HG03064 (cell line): ENCODE data around the gene SPRYD3.

Source experiments
- ATAC-seq: cut with Tn5 transposase; IDR thresholded peaks from one replicate; pipeline ENCODE4 v1.9.1; 2021; ENCODE audit warnings: low read depth; ENCODE audit not compliant: unreplicated experiment

The SPRYD3 gene

DNA sequence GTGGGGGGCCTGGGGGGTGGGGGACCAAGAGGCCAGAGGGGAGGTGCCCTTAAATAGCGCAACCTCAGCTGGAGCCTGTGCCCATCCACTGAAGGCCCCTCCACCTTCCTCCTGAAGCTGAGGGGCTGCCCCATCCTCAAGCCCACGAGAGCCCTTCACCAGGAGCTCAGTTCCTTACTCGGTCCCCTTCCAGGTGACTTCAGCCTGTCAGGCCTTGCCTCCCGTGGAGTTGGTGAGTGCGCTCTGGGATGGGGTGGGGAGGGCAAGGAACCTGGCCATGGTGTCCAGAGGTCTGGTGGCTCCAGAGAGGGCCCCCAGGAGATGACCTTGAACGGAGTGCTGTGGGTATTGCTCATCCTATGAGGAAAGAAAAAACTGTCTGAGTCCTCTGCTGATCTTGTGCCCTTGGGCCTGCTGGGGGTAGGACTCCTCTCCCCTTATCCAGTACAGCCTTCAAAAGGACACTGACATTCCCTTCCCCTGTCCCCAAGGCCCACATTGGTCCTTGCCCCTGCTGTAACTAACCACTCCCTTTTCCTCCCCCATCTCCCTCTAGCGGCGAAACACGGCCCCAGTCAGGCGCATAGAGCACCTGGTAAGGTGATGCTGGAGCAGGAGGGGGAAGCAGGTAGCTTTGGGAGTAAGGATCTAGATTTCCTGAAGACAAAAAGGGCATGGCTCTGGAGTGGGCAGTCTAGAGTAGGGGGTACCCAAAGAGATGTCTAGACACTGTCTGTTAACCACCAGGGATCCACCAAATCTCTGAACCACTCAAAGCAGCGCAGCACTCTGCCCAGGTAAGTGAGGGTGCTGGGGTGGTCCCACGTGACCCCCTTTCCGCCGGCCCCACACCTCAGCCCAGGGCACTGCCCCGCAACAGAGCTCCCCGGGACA, 25.7 kb downstream of the SPRYD3 start:
- ATAC-seq, result peak; percentile 17

DNA sequence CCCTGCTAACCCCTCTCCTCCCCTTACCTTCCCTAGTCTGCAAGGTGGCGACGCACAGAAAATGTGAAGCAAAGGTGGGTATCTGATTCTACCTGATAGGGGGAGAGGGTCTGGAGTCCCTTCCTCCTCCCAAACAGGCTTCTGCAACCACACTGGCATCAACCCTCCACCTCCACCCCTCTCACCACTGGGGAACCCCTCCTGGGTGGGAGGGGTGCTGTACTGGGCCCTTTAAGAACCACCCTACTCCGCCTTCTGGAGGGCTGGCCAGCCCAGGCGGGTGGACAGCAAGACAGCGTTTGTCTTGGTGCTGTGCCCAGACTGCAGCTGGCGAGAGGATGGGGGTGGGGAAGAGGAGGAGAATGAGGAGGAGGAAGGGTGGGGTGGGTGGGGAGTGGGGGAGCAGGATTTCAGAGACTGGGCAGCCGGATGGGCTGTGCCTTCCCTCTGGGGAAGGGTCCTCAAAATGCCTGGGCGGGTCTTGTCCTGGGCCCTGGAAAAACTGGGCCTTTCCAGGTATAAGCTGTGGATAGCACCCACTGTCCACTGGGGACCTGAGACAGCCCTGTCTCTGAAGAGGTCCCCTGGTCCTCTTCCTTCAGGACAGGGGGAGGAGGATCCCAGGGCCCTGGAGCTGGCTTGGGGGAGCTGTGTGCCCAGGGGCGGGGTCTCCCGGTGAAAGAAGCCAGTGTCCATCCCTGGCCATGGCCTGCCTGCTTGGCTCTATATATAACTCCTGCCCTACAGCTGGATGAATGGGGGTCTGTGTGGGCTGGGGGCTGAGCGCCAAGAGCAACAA, 26.6 kb downstream of the SPRYD3 start:
- no peak for ATAC-seq

DNA sequence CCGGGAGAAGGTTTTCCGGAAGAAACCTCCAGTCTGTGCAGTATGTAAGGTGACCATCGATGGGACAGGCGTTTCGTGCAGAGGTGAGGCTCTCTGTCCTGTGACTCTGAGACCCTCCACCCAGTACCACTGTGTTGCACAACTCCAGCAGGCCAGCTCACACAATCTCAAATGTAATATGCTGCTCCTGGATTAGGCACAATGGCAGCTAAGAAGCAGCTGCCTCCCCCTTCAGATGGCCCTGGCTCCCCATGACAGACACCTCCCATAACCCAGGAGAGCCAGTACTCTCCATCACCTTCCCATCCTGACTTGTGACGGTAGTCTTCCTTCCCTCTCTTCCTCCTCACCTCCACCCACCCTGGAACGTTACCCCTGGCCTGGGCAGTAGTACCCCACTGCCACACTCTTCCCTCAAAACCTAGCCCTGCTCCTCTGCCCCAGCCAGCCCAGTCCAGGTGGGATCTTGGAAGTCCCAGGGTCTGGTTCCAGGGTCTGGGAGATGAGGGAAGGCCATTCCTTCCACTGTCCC, 27.2 kb downstream of the SPRYD3 start:
- no peak for ATAC-seq

DNA sequence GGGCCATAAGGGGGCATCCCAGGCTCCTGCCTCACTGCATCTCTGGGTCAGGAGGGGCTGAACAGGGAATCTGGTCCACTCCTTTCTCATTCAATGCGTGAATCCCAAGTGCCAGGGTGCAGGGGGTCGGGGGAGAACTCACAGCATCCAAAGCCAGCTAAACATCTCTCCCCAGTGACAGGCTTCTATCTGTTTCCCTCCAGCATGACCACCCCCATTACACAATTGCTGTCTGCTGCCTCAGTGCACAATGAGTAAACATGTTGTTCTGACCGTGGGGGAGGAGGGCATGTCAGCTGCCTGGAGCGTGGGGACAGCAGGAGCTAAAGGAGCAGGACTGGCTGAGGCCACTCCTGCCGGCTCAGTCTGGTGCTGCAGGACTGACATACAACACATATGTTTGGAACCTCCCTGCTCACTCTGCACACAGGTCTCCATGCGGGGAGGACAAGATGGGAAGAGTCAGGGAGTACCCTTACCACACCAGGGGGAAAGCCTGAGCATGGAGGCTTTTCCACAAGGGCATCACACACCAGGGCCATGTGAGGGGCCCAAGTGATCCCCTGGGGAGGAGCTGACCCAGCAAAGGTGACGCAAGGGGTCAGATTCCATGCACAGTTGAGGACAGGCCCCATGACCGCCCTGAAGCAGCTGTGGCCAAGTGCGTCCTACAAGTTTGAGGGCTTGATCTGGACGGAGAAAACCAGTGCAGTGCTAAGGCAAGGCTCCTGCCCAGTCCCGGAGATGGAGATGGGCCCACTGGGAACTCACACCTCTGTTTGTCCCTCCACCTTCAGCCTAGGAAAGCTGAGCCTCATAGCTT, 27.9 kb downstream of the SPRYD3 start:
- ATAC-seq, result no peak

- no peak for ATAC-seq
These were observed 28.6 kb downstream of the SPRYD3 start for GRCh38 chr12:53050426-53051057.

DNA sequence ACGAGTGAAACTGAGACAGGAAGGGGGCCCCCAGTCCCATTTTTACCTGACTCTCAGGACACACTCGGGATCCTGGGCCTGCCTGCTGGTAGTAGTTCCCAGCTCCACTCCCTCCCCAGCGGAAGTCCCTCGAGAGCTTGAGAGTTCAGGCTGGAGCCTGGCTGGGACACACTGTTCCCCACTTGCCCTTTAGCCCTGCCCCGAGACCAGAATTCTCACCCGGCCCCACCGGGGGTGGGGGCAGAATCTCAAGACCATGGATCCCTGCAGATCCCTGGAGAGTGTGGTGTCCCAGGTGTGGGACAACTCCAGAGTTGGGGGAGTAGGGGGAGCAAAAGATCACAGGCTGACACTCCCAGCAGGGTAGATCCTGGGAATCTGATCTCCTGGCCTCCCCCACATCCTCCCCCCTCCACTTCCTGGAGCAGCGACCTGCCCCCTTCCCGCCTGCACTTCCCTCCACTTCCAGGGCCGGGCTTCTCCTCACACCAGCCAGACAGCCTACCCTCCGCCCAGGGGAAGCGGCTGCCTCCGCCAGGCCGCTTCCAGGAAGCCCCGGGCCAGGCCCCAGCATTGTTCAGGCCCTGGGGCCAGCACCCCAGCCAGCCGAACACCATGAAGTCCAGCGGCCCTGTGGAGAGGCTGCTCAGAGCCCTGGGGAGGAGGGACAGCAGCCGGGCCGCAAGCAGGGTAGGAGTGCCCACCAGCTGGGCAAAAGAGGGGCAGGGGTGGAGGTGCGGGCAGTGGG, 29.4 kb downstream of the SPRYD3 start, which contains the start of gene TNS2:
TNS2 (plus strand) TSS at position 495 of the 748 bp plus-strand sequence; CDS start at position 616, 121 bp downstream.
- no peak for ATAC-seq

GRCh38 chr12:53048780-53049401, 30.3 kb downstream of the SPRYD3 start:
- ATAC-seq, result no peak

- ATAC-seq, result no peak
These were observed 31.0 kb downstream of the SPRYD3 start for GRCh38 chr12:53048033-53048779.

- ATAC-seq, result peak; percentile 68
These were observed 31.8 kb downstream of the SPRYD3 start for GRCh38 chr12:53047221-53048032.

GRCh38 chr12:53046655-53047220, 32.5 kb downstream of the SPRYD3 start:
- ATAC-seq, result peak; percentile 36

DNA sequence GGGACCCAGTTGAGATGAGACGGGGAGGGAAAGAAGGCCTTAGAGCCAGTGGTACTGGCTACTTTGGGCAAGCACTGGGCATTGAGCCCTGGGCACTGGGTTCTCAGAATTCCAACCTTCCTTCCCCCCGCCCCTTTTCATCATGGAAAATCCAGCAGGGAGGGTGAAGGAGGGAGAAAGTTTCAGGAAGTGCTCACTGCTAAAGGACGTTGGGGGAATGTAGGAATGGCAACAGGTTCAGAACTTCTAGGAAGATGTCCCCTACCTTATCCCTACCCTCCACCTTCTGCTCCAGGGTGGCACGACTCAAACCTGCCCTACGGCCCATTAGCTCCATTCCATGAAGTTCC, 33.5 kb downstream of the SPRYD3 start:
- no peak for ATAC-seq

GRCh38 chr12:53044896-53045695, 34.1 kb downstream of the SPRYD3 start:
- ATAC-seq, result no peak

DNA sequence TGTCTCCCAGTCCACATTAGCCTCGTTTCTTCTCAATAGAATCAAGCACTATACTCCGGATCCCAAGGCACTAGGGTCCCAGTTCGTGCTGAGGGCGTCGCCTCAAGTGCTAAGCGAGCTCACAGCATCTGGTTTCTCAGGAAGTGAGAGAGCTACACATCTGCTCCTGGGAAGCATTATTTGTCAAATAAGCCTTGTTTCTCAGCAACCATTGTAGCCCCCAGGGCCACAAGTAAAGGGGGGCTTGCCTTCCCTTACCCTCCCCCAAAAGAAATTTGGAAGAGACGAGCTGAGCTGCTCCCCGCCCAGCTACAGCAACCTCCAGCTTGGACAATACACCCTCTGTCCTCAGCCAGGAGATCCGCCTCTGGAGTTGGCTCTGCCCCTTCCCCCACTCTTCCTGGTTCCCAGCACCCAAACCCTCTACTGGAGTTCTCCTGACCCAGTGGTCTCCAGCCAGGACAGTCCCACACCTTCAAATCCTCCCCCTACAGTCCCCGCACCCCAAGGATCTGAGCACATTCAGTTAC, 35.1 kb downstream of the SPRYD3 start:
- ATAC-seq, result no peak

- no peak for ATAC-seq
These were observed 36.4 kb downstream of the SPRYD3 start for GRCh38 chr12:53042607-53043454.

GRCh38 chr12:53039851-53040250, 39.3 kb downstream of the SPRYD3 start:
- ATAC-seq, result no peak
